ENCODE data around the gene GFY.

DNA sequence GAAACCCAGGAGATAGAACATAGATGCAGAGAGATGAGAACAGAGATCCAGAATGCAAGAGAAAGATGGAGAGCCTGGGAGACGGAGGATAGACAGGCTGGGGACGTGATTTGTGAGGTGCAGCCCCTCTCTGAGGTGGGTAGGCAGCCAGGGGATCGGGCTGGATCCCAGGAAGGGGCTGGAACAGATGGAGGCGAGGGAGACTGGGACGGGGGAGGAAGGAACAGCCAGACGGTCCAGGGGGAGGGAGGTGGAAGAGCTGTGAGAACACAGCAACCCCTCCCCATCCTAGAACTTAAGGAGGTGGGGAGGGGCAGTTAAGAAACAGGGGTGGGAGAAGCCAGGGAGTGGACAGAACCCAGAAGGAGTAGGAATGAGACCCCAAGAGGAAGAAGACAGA is 13.1 kb downstream of the GFY start:
- no peak for TF ChIP-seq SALL2 (tag by site-specific recombination; IDR thresholded peaks at IDR 0.05; ENCODE audit: borderline replicate concordance)
- TF ChIP-seq, protein P1, sequence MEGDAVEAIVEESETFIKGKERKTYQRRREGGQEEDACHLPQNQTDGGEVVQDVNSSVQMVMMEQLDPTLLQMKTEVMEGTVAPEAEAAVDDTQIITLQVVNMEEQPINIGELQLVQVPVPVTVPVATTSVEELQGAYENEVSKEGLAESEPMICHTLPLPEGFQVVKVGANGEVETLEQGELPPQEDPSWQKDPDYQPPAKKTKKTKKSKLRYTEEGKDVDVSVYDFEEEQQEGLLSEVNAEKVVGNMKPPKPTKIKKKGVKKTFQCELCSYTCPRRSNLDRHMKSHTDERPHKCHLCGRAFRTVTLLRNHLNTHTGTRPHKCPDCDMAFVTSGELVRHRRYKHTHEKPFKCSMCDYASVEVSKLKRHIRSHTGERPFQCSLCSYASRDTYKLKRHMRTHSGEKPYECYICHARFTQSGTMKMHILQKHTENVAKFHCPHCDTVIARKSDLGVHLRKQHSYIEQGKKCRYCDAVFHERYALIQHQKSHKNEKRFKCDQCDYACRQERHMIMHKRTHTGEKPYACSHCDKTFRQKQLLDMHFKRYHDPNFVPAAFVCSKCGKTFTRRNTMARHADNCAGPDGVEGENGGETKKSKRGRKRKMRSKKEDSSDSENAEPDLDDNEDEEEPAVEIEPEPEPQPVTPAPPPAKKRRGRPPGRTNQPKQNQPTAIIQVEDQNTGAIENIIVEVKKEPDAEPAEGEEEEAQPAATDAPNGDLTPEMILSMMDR (tag by site-specific recombination; IDR thresholded peaks at IDR 0.05): no peak
- TF ChIP-seq, protein P2, sequence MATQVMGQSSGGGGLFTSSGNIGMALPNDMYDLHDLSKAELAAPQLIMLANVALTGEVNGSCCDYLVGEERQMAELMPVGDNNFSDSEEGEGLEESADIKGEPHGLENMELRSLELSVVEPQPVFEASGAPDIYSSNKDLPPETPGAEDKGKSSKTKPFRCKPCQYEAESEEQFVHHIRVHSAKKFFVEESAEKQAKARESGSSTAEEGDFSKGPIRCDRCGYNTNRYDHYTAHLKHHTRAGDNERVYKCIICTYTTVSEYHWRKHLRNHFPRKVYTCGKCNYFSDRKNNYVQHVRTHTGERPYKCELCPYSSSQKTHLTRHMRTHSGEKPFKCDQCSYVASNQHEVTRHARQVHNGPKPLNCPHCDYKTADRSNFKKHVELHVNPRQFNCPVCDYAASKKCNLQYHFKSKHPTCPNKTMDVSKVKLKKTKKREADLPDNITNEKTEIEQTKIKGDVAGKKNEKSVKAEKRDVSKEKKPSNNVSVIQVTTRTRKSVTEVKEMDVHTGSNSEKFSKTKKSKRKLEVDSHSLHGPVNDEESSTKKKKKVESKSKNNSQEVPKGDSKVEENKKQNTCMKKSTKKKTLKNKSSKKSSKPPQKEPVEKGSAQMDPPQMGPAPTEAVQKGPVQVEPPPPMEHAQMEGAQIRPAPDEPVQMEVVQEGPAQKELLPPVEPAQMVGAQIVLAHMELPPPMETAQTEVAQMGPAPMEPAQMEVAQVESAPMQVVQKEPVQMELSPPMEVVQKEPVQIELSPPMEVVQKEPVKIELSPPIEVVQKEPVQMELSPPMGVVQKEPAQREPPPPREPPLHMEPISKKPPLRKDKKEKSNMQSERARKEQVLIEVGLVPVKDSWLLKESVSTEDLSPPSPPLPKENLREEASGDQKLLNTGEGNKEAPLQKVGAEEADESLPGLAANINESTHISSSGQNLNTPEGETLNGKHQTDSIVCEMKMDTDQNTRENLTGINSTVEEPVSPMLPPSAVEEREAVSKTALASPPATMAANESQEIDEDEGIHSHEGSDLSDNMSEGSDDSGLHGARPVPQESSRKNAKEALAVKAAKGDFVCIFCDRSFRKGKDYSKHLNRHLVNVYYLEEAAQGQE (tag by site-specific recombination; IDR thresholded peaks at IDR 0.05): no peak
- no peak for TF ChIP-seq ZNF600 (tag by site-specific recombination; IDR thresholded peaks at IDR 0.05)
- TF ChIP-seq ZNF561 (tag by site-specific recombination; IDR thresholded peaks at IDR 0.05; ENCODE audit: borderline replicate concordance): no peak
